SH-SY5Y (cell line): ENCODE measurements around the gene FCRLA.

ENCODE experiments used
- GATA2 ChIP-seq: IDR thresholded peaks from 2 replicates; pipeline ENCODE4 v1.6.1; 2011; ENCODE audit warnings: mild to moderate bottlenecking, low read depth, low read length
- GATA3 ChIP-seq: IDR thresholded peaks from 2 replicates; pipeline ENCODE4 v1.6.1; 2011; ENCODE audit warnings: low read depth, mild to moderate bottlenecking, low read length, moderate library complexity

The FCRLA gene

GRCh38 chr1:161731241-161731640 is 24.2 kb downstream of the FCRLA start:
- TF ChIP-seq GATA2 (no peak), GATA3 (no peak)

GRCh38 chr1:161731981-161732718 is 25.1 kb downstream of the FCRLA start:
- TF ChIP-seq GATA2: no peak
- no peak for TF ChIP-seq GATA3

- TF ChIP-seq GATA2 (no peak), GATA3 (no peak)
Measured at GRCh38 chr1:161733526-161733925, 26.5 kb downstream of the FCRLA start.

- TF ChIP-seq GATA2 (no peak), GATA3 (no peak)
Measured at GRCh38 chr1:161735837-161736236, 28.8 kb downstream of the FCRLA start.

GRCh38 chr1:161736335-161736969 is 29.4 kb downstream of the FCRLA start:
- TF ChIP-seq GATA3 (no peak), GATA2 (no peak)

GRCh38 chr1:161737625-161738024 is 30.6 kb downstream of the FCRLA start:
- no peak for TF ChIP-seq GATA3
- TF ChIP-seq GATA2: no peak

GRCh38 chr1:161738627-161739287 is 31.7 kb downstream of the FCRLA start:
- TF ChIP-seq GATA2 (no peak), GATA3 (no peak)

GRCh38 chr1:161739865-161740566 is 33.0 kb downstream of the FCRLA start:
- TF ChIP-seq GATA2: no peak
- TF ChIP-seq GATA3: no peak

GRCh38 chr1:161740921-161741320 is 33.9 kb downstream of the FCRLA start:
- TF ChIP-seq GATA2: no peak
- TF ChIP-seq GATA3: no peak

GRCh38 chr1:161743231-161743630 is 36.2 kb downstream of the FCRLA start:
- TF ChIP-seq GATA3 (no peak), GATA2 (no peak)

GRCh38 chr1:161747801-161748200 is 40.8 kb downstream of the FCRLA start:
- no peak for TF ChIP-seq GATA2
- TF ChIP-seq GATA3: no peak

- TF ChIP-seq GATA2: peak; percentile 82
- TF ChIP-seq GATA3: no peak
Measured at GRCh38 chr1:161749509-161750407, 42.7 kb downstream of the FCRLA start, which contains the start of gene DUSP12. DUSP12 (plus strand) TSS chr1:161749786; CDS start chr1:161749802, 16 bp downstream.

GRCh38 chr1:161763522-161764098 is 56.6 kb downstream of the FCRLA start:
- TF ChIP-seq GATA3: no peak
- TF ChIP-seq GATA2: no peak
